Spleen (tissue), 7 donors: ENCODE data around the gene VAC14.

Experiments used
- POLR2A ChIP-seq, 3 donors: fragments of 450-650 bp; IDR thresholded peaks; one replicate each; pipeline ENCODE4 v1.5.1; 2017; ENCODE audit warnings: antibody characterized with exemption in 3 of 3, mild to moderate bottlenecking in 1 of 3
- TF ChIP-seq, protein P1 (sequence below), 11 experiments: fragments of 200-600 bp in 7 of 11; fragments of 450-650 bp in 4 of 11; sonication (generic) in 4 of 11; IDR thresholded peaks in 8 of 11; conservative IDR thresholded peaks in 3 of 11; 1 replicate in 7 of 11; 2 replicates in 4 of 11; pipeline versions ENCODE4 v1.4.0 to v1.8.0; 2016 to 2021; ENCODE audit warnings: antibody characterized with exemption in 11 of 11, inconsistent platforms in 4 of 11, mild to moderate bottlenecking in 1 of 11
- donor health status: DM: no; HTN: no; CAD: no; lungs with moderate emphysema.
- donor health status: DM: no; HTN: no; CAD: no.
- donor health status: DM: no; HTN: no; CAD: no.

- TF ChIP-seq, protein P1, sequence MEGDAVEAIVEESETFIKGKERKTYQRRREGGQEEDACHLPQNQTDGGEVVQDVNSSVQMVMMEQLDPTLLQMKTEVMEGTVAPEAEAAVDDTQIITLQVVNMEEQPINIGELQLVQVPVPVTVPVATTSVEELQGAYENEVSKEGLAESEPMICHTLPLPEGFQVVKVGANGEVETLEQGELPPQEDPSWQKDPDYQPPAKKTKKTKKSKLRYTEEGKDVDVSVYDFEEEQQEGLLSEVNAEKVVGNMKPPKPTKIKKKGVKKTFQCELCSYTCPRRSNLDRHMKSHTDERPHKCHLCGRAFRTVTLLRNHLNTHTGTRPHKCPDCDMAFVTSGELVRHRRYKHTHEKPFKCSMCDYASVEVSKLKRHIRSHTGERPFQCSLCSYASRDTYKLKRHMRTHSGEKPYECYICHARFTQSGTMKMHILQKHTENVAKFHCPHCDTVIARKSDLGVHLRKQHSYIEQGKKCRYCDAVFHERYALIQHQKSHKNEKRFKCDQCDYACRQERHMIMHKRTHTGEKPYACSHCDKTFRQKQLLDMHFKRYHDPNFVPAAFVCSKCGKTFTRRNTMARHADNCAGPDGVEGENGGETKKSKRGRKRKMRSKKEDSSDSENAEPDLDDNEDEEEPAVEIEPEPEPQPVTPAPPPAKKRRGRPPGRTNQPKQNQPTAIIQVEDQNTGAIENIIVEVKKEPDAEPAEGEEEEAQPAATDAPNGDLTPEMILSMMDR (IDR thresholded peaks at IDR 0.05 in 8 of 11, conservative IDR thresholded peaks at IDR 0.05 in 3 of 11), result no peak
- TF ChIP-seq POLR2A (IDR thresholded peaks at IDR 0.05), result no peak
Measured at GRCh38 chr16:70698901-70699300, 102.1 kb downstream of the VAC14 start.
